Measurements from ENCODE around the gene VPS33A.

DNA sequence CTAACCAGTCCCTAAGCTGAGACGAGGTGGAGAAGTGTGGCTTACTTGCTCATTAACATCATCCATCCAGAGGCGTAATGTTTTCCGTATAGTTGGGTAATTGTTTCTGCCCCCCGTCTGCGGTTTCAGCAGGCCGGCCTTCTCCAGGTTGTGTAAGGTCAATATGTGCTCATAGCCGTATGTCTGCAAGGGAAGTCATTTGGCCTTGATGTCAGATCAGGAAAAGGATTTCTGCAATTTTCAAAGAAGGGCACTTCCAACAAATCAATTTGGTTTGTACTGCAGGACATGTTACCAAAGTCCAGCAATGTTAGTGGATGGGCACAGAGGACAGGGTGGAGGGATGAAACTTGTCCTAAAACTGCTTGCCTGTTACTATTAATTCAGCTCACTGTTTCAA, 30.6 kb downstream of the VPS33A start:
- TF ChIP-seq PAX5 (IDR thresholded peaks at IDR 0.05; ENCODE audit: borderline replicate concordance, low read depth, low read length) (no peak), CBX5 (IDR thresholded peaks at IDR 0.05; ENCODE audit: low read depth) (no peak), GABPA (IDR thresholded peaks at IDR 0.05; ENCODE audit: low read depth) (no peak), ZNF24 (IDR thresholded peaks at IDR 0.05) (no peak), ATF2 (IDR thresholded peaks at IDR 0.05; ENCODE audit: low read length) (no peak), POLR2A (IDR thresholded peaks at IDR 0.05; ENCODE audit: low read depth, low read length) (no peak), MEF2A (IDR thresholded peaks at IDR 0.05; ENCODE audit: insufficient read depth, low read depth, low read length) (no peak), KDM1A (IDR thresholded peaks at IDR 0.05; ENCODE audit: borderline replicate concordance) (no peak)
- TF ChIP-seq, protein P1, sequence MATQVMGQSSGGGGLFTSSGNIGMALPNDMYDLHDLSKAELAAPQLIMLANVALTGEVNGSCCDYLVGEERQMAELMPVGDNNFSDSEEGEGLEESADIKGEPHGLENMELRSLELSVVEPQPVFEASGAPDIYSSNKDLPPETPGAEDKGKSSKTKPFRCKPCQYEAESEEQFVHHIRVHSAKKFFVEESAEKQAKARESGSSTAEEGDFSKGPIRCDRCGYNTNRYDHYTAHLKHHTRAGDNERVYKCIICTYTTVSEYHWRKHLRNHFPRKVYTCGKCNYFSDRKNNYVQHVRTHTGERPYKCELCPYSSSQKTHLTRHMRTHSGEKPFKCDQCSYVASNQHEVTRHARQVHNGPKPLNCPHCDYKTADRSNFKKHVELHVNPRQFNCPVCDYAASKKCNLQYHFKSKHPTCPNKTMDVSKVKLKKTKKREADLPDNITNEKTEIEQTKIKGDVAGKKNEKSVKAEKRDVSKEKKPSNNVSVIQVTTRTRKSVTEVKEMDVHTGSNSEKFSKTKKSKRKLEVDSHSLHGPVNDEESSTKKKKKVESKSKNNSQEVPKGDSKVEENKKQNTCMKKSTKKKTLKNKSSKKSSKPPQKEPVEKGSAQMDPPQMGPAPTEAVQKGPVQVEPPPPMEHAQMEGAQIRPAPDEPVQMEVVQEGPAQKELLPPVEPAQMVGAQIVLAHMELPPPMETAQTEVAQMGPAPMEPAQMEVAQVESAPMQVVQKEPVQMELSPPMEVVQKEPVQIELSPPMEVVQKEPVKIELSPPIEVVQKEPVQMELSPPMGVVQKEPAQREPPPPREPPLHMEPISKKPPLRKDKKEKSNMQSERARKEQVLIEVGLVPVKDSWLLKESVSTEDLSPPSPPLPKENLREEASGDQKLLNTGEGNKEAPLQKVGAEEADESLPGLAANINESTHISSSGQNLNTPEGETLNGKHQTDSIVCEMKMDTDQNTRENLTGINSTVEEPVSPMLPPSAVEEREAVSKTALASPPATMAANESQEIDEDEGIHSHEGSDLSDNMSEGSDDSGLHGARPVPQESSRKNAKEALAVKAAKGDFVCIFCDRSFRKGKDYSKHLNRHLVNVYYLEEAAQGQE (IDR thresholded peaks at IDR 0.05; ENCODE audit: low read depth, low read length): no peak
- TF ChIP-seq, protein P2, sequence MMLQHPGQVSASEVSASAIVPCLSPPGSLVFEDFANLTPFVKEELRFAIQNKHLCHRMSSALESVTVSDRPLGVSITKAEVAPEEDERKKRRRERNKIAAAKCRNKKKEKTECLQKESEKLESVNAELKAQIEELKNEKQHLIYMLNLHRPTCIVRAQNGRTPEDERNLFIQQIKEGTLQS (IDR thresholded peaks at IDR 0.05; ENCODE audit: borderline replicate concordance, extremely low read depth, low read depth, low read length): no peak
- TF ChIP-seq, protein P3, sequence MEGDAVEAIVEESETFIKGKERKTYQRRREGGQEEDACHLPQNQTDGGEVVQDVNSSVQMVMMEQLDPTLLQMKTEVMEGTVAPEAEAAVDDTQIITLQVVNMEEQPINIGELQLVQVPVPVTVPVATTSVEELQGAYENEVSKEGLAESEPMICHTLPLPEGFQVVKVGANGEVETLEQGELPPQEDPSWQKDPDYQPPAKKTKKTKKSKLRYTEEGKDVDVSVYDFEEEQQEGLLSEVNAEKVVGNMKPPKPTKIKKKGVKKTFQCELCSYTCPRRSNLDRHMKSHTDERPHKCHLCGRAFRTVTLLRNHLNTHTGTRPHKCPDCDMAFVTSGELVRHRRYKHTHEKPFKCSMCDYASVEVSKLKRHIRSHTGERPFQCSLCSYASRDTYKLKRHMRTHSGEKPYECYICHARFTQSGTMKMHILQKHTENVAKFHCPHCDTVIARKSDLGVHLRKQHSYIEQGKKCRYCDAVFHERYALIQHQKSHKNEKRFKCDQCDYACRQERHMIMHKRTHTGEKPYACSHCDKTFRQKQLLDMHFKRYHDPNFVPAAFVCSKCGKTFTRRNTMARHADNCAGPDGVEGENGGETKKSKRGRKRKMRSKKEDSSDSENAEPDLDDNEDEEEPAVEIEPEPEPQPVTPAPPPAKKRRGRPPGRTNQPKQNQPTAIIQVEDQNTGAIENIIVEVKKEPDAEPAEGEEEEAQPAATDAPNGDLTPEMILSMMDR (IDR thresholded peaks at IDR 0.05 in 2 of 3, conservative IDR thresholded peaks at IDR 0.05 in 1 of 3; ENCODE audit: control insufficient read depth in 2 of 3, extremely low read depth in 1 of 3, insufficient read depth in 1 of 3, low read depth in 3 of 3, low read length in 3 of 3): no peak
